Tongue (tissue), 2 donors: ENCODE data around the gene ZNF320. TPM values are rescaled to one million over a fixed set of nuclear protein-coding genes. Genes with fewer than 3 reads are reported as not detected.

Experiments used
- small RNA-seq: library from RNA; depleted of rRNA; stranded (forward); fragments of <200 nt; gene quantifications from one replicate; pipeline ENCODE3, GENCODE V24; 2014; ENCODE audit warnings: low replicate concordance
- total RNA-seq: library from RNA; depleted of rRNA; stranded (reverse); fragments of >200 nt; gene quantifications from one replicate; pipeline ENCODE4 v1.2.3, GENCODE V29; 2014

The ZNF320 gene
- total RNA-seq, 1 donor from 2014 or later: 27.7 TPM

Small RNAs within 50 kb of the gene (small RNA-seq; reads per million reads assigned to genes)
- gene ZNF320: 0.15 reads per million

Other genes with a start within 250 kb of the ZNF320 start
- 14.7 TPM for gene ZNF611, start 162.6 kb downstream of the ZNF320 start, total RNA-seq
- gene ZNF600, start 110.8 kb downstream of the ZNF320 start, total RNA-seq: 6.4 TPM
- gene ZNF28, start 76.0 kb downstream of the ZNF320 start, total RNA-seq: 19.9 TPM
- 35.1 TPM for gene ZNF468, start 40.0 kb downstream of the ZNF320 start, total RNA-seq
- 5.5 TPM for gene ZNF888, start 25.8 kb upstream of the ZNF320 start, total RNA-seq
- gene ZNF816, start 65.2 kb upstream of the ZNF320 start, total RNA-seq: 11.7 TPM
- not detected for gene ERVV-1, start 116.3 kb upstream of the ZNF320 start, total RNA-seq
- gene ERVV-2, start 147.1 kb upstream of the ZNF320 start, total RNA-seq: not detected
- gene ZNF160, start 205.8 kb upstream of the ZNF320 start, total RNA-seq: 57.2 TPM
- gene ZNF415, start 235.3 kb upstream of the ZNF320 start, total RNA-seq: 10.3 TPM